Astrocyte (in vitro differentiated cells and primary cell): ENCODE data around the gene LRMDA. TPM values are rescaled to one million over a fixed set of nuclear protein-coding genes. Genes with fewer than 3 reads are reported as not detected.

Source experiments
- DNase-seq: peaks from one replicate; pipeline ENCODE4 v3.0.0-alpha.2; 2010; ENCODE audit warnings: low read depth
- FAIRE-seq: peaks from 2 replicates; lab custom pipeline; 2011; peaks lifted over from hg19 to GRCh38; lab: Jason Lieb, UNC
- H2AFZ ChIP-seq: 2 replicates; pipeline ENCODE4 v1.6.0; 2012; ENCODE audit warnings: low read depth, low read length, inconsistent platforms
- H3K27ac ChIP-seq: 2 replicates; pipeline ENCODE4 v1.5.1; 2011; ENCODE audit warnings: low read depth, low read length, inconsistent platforms
- H3K27me3 ChIP-seq: 2 replicates; pipeline ENCODE4 v1.6.0; 2011; ENCODE audit warnings: low read length, inconsistent platforms; ENCODE audit not compliant: insufficient read depth
- H3K36me3 ChIP-seq: 2 replicates; pipeline ENCODE4 v1.5.1; 2011; ENCODE audit warnings: low read length, inconsistent platforms; ENCODE audit not compliant: insufficient read depth
- H3K4me1 ChIP-seq: 2 replicates; pipeline ENCODE4 v1.5.1; 2011; ENCODE audit warnings: low read length, inconsistent platforms; ENCODE audit not compliant: insufficient read depth
- H3K4me2 ChIP-seq: 2 replicates; pipeline ENCODE4 v1.6.0; 2012; ENCODE audit warnings: low read length, inconsistent platforms
- H3K4me3 ChIP-seq: 2 replicates; pipeline ENCODE4 v1.5.1; 2011; ENCODE audit warnings: low read depth, mild to moderate bottlenecking, low read length, inconsistent platforms; ENCODE audit not compliant: insufficient read depth
- H3K79me2 ChIP-seq: 2 replicates; pipeline ENCODE4 v1.6.0; 2012; ENCODE audit warnings: mild to moderate bottlenecking, low read length, inconsistent platforms; ENCODE audit not compliant: insufficient read depth
- H3K9ac ChIP-seq: 2 replicates; pipeline ENCODE4 v1.6.0; 2012; ENCODE audit warnings: mild to moderate bottlenecking, low read length, inconsistent platforms
- H3K9me3 ChIP-seq: 2 replicates; pipeline ENCODE4 v1.5.1; 2012; ENCODE audit warnings: low read depth, mild to moderate bottlenecking, low read length, inconsistent platforms; ENCODE audit not compliant: insufficient read depth
- H4K20me1 ChIP-seq: 2 replicates; pipeline ENCODE4 v1.6.0; 2012; ENCODE audit warnings: low read length, inconsistent platforms; ENCODE audit not compliant: insufficient read depth
- H3K27ac Mint-ChIP-seq: one replicate; pipeline ENCODE4 v1.8.0; 2021; ENCODE audit warnings: mild to moderate bottlenecking, mixed read lengths; ENCODE audit not compliant: unreplicated experiment
- H3K27me3 Mint-ChIP-seq: one replicate; pipeline ENCODE4 v1.8.0; 2021; ENCODE audit warnings: low read depth, mixed read lengths; ENCODE audit not compliant: unreplicated experiment
- H3K36me3 Mint-ChIP-seq: one replicate; pipeline ENCODE4 v1.8.0; 2021; ENCODE audit warnings: low read depth, mixed read lengths; ENCODE audit not compliant: unreplicated experiment
- H3K4me1 Mint-ChIP-seq: one replicate; pipeline ENCODE4 v1.8.0; 2021; ENCODE audit warnings: low read depth, mixed read lengths; ENCODE audit not compliant: unreplicated experiment
- H3K4me3 Mint-ChIP-seq: one replicate; pipeline ENCODE4 v1.8.0; 2021; ENCODE audit warnings: mild to moderate bottlenecking, moderate library complexity, mixed read lengths; ENCODE audit not compliant: unreplicated experiment
- H3K9me3 Mint-ChIP-seq: one replicate; pipeline ENCODE4 v1.8.0; 2021; ENCODE audit warnings: mild to moderate bottlenecking, mixed read lengths; ENCODE audit not compliant: unreplicated experiment
- EZH2 ChIP-seq: IDR thresholded peaks from 2 replicates; pipeline ENCODE4 v1.6.1; 2012; ENCODE audit warnings: mild to moderate bottlenecking, low read length, inconsistent platforms; ENCODE audit not compliant: insufficient read depth
- total RNA-seq: library from RNA; stranded (reverse); gene quantifications from 2 replicates; pipeline ENCODE4 v1.2.1, GENCODE V29; 2021
- TF ChIP-seq, protein P1 (sequence below): IDR thresholded peaks from 2 replicates; pipeline ENCODE4 v1.5.1; 2011; ENCODE audit warnings: low read depth, mild to moderate bottlenecking, inconsistent platforms, low read length, moderate library complexity; ENCODE audit not compliant: insufficient read depth

The LRMDA gene
- total RNA-seq, 1 donor from 2014 or later: 2.7 TPM

DNA sequence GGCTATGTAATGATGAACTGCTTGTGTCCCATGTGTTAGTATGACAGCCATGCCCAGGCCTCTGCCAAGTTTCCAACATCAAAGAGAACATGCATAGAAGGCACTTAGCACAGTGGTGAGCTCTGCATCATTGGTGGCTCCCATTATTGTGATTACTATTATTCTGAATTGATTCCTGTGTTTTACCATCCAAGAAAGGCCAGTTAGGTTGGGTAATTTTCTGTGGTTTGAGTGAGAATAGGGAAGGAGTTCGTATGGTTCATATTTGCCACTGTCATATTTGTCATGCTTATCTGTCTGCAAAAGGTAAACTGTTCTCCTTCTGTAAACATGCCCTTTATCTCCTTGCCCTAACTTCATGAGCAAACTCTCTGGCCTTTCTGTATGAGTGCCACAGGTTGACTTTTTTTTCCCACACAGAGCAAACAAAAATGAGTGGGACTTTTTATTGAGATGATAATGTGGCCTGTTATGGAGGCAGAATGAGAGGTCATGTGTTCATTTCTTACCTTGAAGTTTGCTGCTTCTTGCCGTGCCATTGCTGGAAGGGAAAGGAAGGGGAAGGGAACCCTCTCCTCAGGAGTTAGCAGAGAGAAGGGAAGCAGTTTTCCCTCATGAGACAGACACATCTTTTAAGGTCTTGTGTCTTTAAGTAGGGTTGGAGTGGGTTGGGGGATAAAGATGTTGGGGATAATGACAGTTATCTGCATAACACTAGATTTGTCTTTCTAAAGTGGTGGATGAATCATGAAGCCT is 301.9 kb downstream of the LRMDA start:
- H4K20me1 ChIP-seq: no peaks in the 10 kb centered on the region
- FAIRE-seq (no peak), DNase-seq (no peak)
- no peak overlapping the region for H3K27ac ChIP-seq
- Mint-ChIP-seq H3K4me3 (no peak overlapping the region), H3K27ac (no peak overlapping the region), H3K27me3 (peaks cover 8% of the 10 kb centered on the region), H3K36me3 (peaks cover 1% of the 10 kb centered on the region), H3K4me1 (no peaks in the 10 kb centered on the region), H3K9me3 (peaks cover 6% of the 10 kb centered on the region)
- no peak overlapping the region for H3K9ac ChIP-seq
- H3K9me3 ChIP-seq: no peaks in the 10 kb centered on the region
- H3K4me1 ChIP-seq: no peaks in the 10 kb centered on the region
- H3K27me3 ChIP-seq: no peaks in the 10 kb centered on the region
- H2AFZ ChIP-seq: no peak overlapping the region
- H3K36me3 ChIP-seq: no peaks in the 10 kb centered on the region
- no peaks in the 10 kb centered on the region for H3K79me2 ChIP-seq
- H3K4me3 ChIP-seq: no peak overlapping the region
- no peak overlapping the region for H3K4me2 ChIP-seq
- no peak for TF ChIP-seq EZH2
- TF ChIP-seq, protein P1, sequence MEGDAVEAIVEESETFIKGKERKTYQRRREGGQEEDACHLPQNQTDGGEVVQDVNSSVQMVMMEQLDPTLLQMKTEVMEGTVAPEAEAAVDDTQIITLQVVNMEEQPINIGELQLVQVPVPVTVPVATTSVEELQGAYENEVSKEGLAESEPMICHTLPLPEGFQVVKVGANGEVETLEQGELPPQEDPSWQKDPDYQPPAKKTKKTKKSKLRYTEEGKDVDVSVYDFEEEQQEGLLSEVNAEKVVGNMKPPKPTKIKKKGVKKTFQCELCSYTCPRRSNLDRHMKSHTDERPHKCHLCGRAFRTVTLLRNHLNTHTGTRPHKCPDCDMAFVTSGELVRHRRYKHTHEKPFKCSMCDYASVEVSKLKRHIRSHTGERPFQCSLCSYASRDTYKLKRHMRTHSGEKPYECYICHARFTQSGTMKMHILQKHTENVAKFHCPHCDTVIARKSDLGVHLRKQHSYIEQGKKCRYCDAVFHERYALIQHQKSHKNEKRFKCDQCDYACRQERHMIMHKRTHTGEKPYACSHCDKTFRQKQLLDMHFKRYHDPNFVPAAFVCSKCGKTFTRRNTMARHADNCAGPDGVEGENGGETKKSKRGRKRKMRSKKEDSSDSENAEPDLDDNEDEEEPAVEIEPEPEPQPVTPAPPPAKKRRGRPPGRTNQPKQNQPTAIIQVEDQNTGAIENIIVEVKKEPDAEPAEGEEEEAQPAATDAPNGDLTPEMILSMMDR: no peak

DNA sequence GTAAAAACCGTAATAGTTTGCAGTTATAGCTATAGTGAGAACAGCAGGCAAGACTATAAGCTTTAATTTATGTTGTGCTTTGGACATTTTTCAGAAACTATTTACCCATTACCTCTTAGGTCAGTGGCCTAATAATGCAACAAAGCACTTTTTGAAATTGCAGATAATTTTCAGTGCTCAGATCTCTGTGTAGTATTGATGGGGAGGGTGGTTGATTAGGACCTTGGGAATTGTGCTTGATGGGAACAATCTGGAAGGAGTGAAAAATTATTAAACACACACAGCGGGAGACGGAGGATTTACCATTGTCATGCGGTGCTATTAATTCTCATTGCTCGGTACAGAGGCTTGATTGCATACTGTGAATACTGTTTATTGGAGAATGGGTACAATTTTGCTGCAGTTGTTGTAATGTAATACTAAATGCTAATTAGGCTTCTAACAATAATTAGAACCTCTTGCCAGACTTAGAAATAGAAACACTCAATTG is 304.8 kb downstream of the LRMDA start:
- peaks cover 1% of the 10 kb centered on the region for H3K36me3 Mint-ChIP-seq
- Histone ChIP-seq H4K20me1 (no peaks in the 10 kb centered on the region), H3K27ac (no peak overlapping the region), H3K79me2 (no peaks in the 10 kb centered on the region), H3K4me3 (no peak overlapping the region), H3K4me1 (no peaks in the 10 kb centered on the region), H3K9me3 (no peaks in the 10 kb centered on the region), H2AFZ (no peak overlapping the region), H3K4me2 (no peak overlapping the region), H3K27me3 (no peaks in the 10 kb centered on the region), H3K36me3 (no peaks in the 10 kb centered on the region), H3K9ac (no peak overlapping the region)
- FAIRE-seq: no peak
- H3K27ac Mint-ChIP-seq: no peak overlapping the region
- no peaks in the 10 kb centered on the region for H3K4me1 Mint-ChIP-seq
- H3K9me3 Mint-ChIP-seq: peaks cover 2% of the 10 kb centered on the region
- H3K4me3 Mint-ChIP-seq: no peak overlapping the region
- peaks cover 2% of the 10 kb centered on the region for H3K27me3 Mint-ChIP-seq
- no peak for TF ChIP-seq EZH2
- TF ChIP-seq, protein P1: no peak
- no peak for DNase-seq
